ENCODE data around the gene ARHGAP6. TPM values are rescaled to one million over a fixed set of nuclear protein-coding genes. Genes with fewer than 3 reads are reported as not detected.

ARHGAP6 gene
- total and polyA plus RNA-seq, 4 donors, result 6.0 to 18.2 (median 12.3) TPM

- 55 to 73% methylated on average over 4 of the region's 4 CpGs for WGBS, 2 donors
- Histone ChIP-seq H3K4me3 (no peak overlapping the region), H3K36me3 (ENCODE audit: control insufficient read depth in 4 of 4, insufficient read depth in 4 of 4, low read length in 4 of 4) (no peaks in the 10 kb centered on the region), H3K4me1 (ENCODE audit: control insufficient read depth in 5 of 5, insufficient read depth in 5 of 5, low read length in 5 of 5) (peaks cover 0 to 14% (median 0%) of the 10 kb centered on the region in 5 donors), H3K27me3 (ENCODE audit: control insufficient read depth in 3 of 3, insufficient read depth in 3 of 3, low read length in 2 of 3) (peaks cover 0 to 13% (median 2%) of the 10 kb centered on the region in 3 donors), H3K9me3 (ENCODE audit: control insufficient read depth in 4 of 4, insufficient read depth in 3 of 4, low read length in 3 of 4) (no peaks in the 10 kb centered on the region), H3K27ac (ENCODE audit: low read depth in 1 of 2, low read length in 1 of 2) (no peak overlapping the region), H3K9ac (ENCODE audit: insufficient read depth in 1 of 2, low read length in 2 of 2) (no peak overlapping the region)
- DNase-seq, result peak in 2 of 3 donors; percentile 61 to 72
- no peak for ATAC-seq (ENCODE audit: insufficient read depth, low FRiP score)
- no peak for TF ChIP-seq CTCF (IDR thresholded peaks at IDR 0.05; ENCODE audit: control extremely low read depth, extremely low read depth)
These were observed 455.3 kb downstream of the ARHGAP6 start for GRCh38 chrX:11210415-11210801.

- Histone ChIP-seq H3K4me1 (ENCODE audit: control insufficient read depth in 5 of 5, insufficient read depth in 5 of 5, low read length in 5 of 5) (peaks cover 0 to 14% (median 0%) of the 10 kb centered on the region in 5 donors), H3K4me3 (no peak overlapping the region), H3K9me3 (ENCODE audit: control insufficient read depth in 4 of 4, insufficient read depth in 3 of 4, low read length in 3 of 4) (no peaks in the 10 kb centered on the region), H3K27ac (ENCODE audit: low read depth in 1 of 2, low read length in 1 of 2) (no peak overlapping the region), H3K36me3 (ENCODE audit: control insufficient read depth in 4 of 4, insufficient read depth in 4 of 4, low read length in 4 of 4) (no peaks in the 10 kb centered on the region), H3K27me3 (ENCODE audit: control insufficient read depth in 3 of 3, insufficient read depth in 3 of 3, low read length in 2 of 3) (peaks cover 0 to 17% (median 2%) of the 10 kb centered on the region in 3 donors), H3K9ac (ENCODE audit: insufficient read depth in 1 of 2, low read length in 2 of 2) (no peak overlapping the region)
- 74 to 77% methylated on average over 2 of the region's 2 CpGs for WGBS, 2 donors
- TF ChIP-seq CTCF (IDR thresholded peaks at IDR 0.05; ENCODE audit: control extremely low read depth, extremely low read depth), result no peak
- DNase-seq, result no peak
- ATAC-seq (ENCODE audit: insufficient read depth, low FRiP score), result no peak
These were observed 455.8 kb downstream of the ARHGAP6 start for GRCh38 chrX:11209798-11210414.

GRCh38 chrX:11206716-11207115 is 459.0 kb downstream of the ARHGAP6 start:
- no peak overlapping the region for H3K9ac ChIP-seq (ENCODE audit: insufficient read depth in 1 of 2, low read length in 2 of 2)
- H3K27ac ChIP-seq (ENCODE audit: low read depth in 1 of 2, low read length in 1 of 2), result no peak overlapping the region
- TF ChIP-seq CTCF (IDR thresholded peaks at IDR 0.05; ENCODE audit: control extremely low read depth, extremely low read depth), result no peak
- no peak overlapping the region for H3K4me3 ChIP-seq
- H3K4me1 ChIP-seq (ENCODE audit: control insufficient read depth in 5 of 5, insufficient read depth in 5 of 5, low read length in 5 of 5), result peaks cover 0 to 14% (median 0%) of the 10 kb centered on the region in 5 donors
- DNase-seq (peak in 2 of 3 donors; percentile 36 to 44), ATAC-seq (ENCODE audit: insufficient read depth, low FRiP score) (no peak)
- H3K27me3 ChIP-seq (ENCODE audit: control insufficient read depth in 3 of 3, insufficient read depth in 3 of 3, low read length in 2 of 3), result peaks cover 0 to 17% (median 5%) of the 10 kb centered on the region in 3 donors
- no peaks in the 10 kb centered on the region for H3K36me3 ChIP-seq (ENCODE audit: control insufficient read depth in 4 of 4, insufficient read depth in 4 of 4, low read length in 4 of 4)
- WGBS, 2 donors, result 55 to 95% methylated on average over 1 of the region's 1 CpG
- H3K9me3 ChIP-seq (ENCODE audit: control insufficient read depth in 4 of 4, insufficient read depth in 3 of 4, low read length in 3 of 4), result peaks cover 0 to 2% (median 0%) of the 10 kb centered on the region in 4 donors

Data from lung (tissue), 12 donors.